Iris pigment epithelial cell (primary cell): ENCODE data around the gene CEL.
"Not testable (repeated sequence)": the region's sequence is repeated elsewhere in the genome, so short reads cannot be mapped to it uniquely, and the experiment has no call there.

Experiments
- DNase-seq: peaks from one replicate; pipeline ENCODE4 v3.0.0-alpha.2; 2011; ENCODE audit warnings: low read depth

Gene CEL

GRCh38 chr9:133086212-133086860 lies 24.6 kb downstream of the CEL start:
- not testable (repeated sequence) for DNase-seq

GRCh38 chr9:133086894-133087293 lies 25.1 kb downstream of the CEL start:
- no peak for DNase-seq

GRCh38 chr9:133087429-133088145 lies 25.8 kb downstream of the CEL start:
- DNase-seq, result no peak

GRCh38 chr9:133088146-133088750 lies 26.5 kb downstream of the CEL start:
- no peak for DNase-seq

- no peak for DNase-seq
Measured at GRCh38 chr9:133088756-133089155, 27.0 kb downstream of the CEL start.

- no peak for DNase-seq
Measured at GRCh38 chr9:133089271-133089671, 27.5 kb downstream of the CEL start.

- no peak for DNase-seq
Measured at GRCh38 chr9:133090187-133090586, 28.4 kb downstream of the CEL start.

GRCh38 chr9:133090752-133091385 lies 29.1 kb downstream of the CEL start:
- no peak for DNase-seq

- DNase-seq, result not testable (repeated sequence)
Measured at GRCh38 chr9:133094351-133094750, 32.6 kb downstream of the CEL start.

GRCh38 chr9:133094842-133095393 lies 33.1 kb downstream of the CEL start:
- DNase-seq, result no peak

- no peak for DNase-seq
Measured at GRCh38 chr9:133098104-133098754, 36.4 kb downstream of the CEL start.

- DNase-seq, result no peak
Measured at GRCh38 chr9:133098871-133099270, 37.1 kb downstream of the CEL start.

GRCh38 chr9:133099726-133100505 lies 38.1 kb downstream of the CEL start:
- DNase-seq, result no peak

- DNase-seq, result no peak
Measured at GRCh38 chr9:133100506-133101355, 39.0 kb downstream of the CEL start.

- no peak for DNase-seq
Measured at GRCh38 chr9:133101356-133102189, 39.8 kb downstream of the CEL start.

GRCh38 chr9:133102190-133103021 lies 40.6 kb downstream of the CEL start:
- DNase-seq, result no peak

- DNase-seq, result peak; percentile 16
Measured at GRCh38 chr9:133103183-133103986, 41.6 kb downstream of the CEL start.
